ENCODE results near the gene SLC4A3.
A peak's percentile ranks its signal among the peaks of the same experiment; 100 is the strongest.
"Not testable (repeated sequence)": the region's sequence is repeated elsewhere in the genome, so short reads cannot be mapped to it uniquely, and the experiment has no call there.

Gene SLC4A3

GRCh38 chr2:219681694-219682300 is 54.4 kb downstream of the SLC4A3 start:
- DNase-seq, result no peak

GRCh38 chr2:219683474-219683873 is 56.0 kb downstream of the SLC4A3 start:
- not testable (repeated sequence) for DNase-seq

- DNase-seq, result peak; percentile 62 to 83
Observed at GRCh38 chr2:219684721-219685689, 57.6 kb downstream of the SLC4A3 start.

GRCh38 chr2:219687272-219687671 is 59.8 kb downstream of the SLC4A3 start:
- DNase-seq, result no peak

GRCh38 chr2:219687882-219688559 is 60.6 kb downstream of the SLC4A3 start:
- no peak for DNase-seq

- no peak for DNase-seq
Observed at GRCh38 chr2:219688560-219689445, 61.4 kb downstream of the SLC4A3 start.

GRCh38 chr2:219689676-219690628 is 62.5 kb downstream of the SLC4A3 start:
- DNase-seq, result peak; percentile 14 to 60

GRCh38 chr2:219691571-219691970 is 64.1 kb downstream of the SLC4A3 start:
- DNase-seq, result no peak
